Measurements from ENCODE around the gene DNMT3A. TPM values are rescaled to one million over a fixed set of nuclear protein-coding genes. Genes with fewer than 3 reads are reported as not detected.

The DNMT3A gene
- total RNA-seq, 1 donor from 2014 or later: 58.1 TPM

- Histone ChIP-seq H3K36me3 (ENCODE audit: insufficient read depth, low read length) (peaks cover 10% of the 10 kb centered on the region), H3K27ac (ENCODE audit: low read depth, low read length) (peak overlapping the region; percentile 81), H3K4me3 (ENCODE audit: insufficient read depth, low read depth, low read length) (peak overlapping the region; percentile 16), H3K9ac (ENCODE audit: low read length) (peak overlapping the region; percentile 78), H3K4me1 (ENCODE audit: insufficient read depth, low read length) (peaks cover 34% of the 10 kb centered on the region), H3K4me2 (ENCODE audit: low read length) (peak overlapping the region; percentile 83), H4K20me1 (ENCODE audit: insufficient read depth, low read length) (no peaks in the 10 kb centered on the region), H3K79me2 (ENCODE audit: insufficient read depth, low read length) (peaks cover 21% of the 10 kb centered on the region), H2AFZ (ENCODE audit: low read depth, low read length) (no peak overlapping the region), H3K9me3 (ENCODE audit: insufficient read depth, low read depth, low read length) (no peaks in the 10 kb centered on the region), H3K27me3 (ENCODE audit: insufficient read depth, low read length) (no peaks in the 10 kb centered on the region)
- FAIRE-seq (no peak), DNase-seq (ENCODE audit: low read depth) (peak; percentile 86)
- H3K27me3 Mint-ChIP-seq (ENCODE audit: low read depth, unreplicated experiment): peaks cover 3% of the 10 kb centered on the region
- TF ChIP-seq EZH2 (IDR thresholded peaks at IDR 0.05; ENCODE audit: insufficient read depth, low read length): no peak
- no peak for TF ChIP-seq CTCF (IDR thresholded peaks at IDR 0.05; ENCODE audit: insufficient read depth, low read depth, low read length)
- H3K9me3 Mint-ChIP-seq (ENCODE audit: unreplicated experiment): peaks cover 4% of the 10 kb centered on the region
- peaks cover 15% of the 10 kb centered on the region for H3K4me1 Mint-ChIP-seq (ENCODE audit: low read depth, unreplicated experiment)
- H3K36me3 Mint-ChIP-seq (ENCODE audit: low read depth, unreplicated experiment): peaks cover 21% of the 10 kb centered on the region
- H3K27ac Mint-ChIP-seq (ENCODE audit: unreplicated experiment): peak overlapping the region; percentile 99
- H3K4me3 Mint-ChIP-seq (ENCODE audit: unreplicated experiment): peak overlapping the region; percentile 85
Measured at GRCh38 chr2:25250331-25251070, 91.2 kb downstream of the DNMT3A start.

- H3K4me3 Mint-ChIP-seq (ENCODE audit: unreplicated experiment): peak overlapping the region; percentile 85
- Histone ChIP-seq H3K9ac (ENCODE audit: low read length) (peak overlapping the region; percentile 78), H3K9me3 (ENCODE audit: insufficient read depth, low read depth, low read length) (no peaks in the 10 kb centered on the region), H3K27me3 (ENCODE audit: insufficient read depth, low read length) (no peaks in the 10 kb centered on the region), H3K27ac (ENCODE audit: low read depth, low read length) (peak overlapping the region; percentile 81), H3K4me1 (ENCODE audit: insufficient read depth, low read length) (peaks cover 34% of the 10 kb centered on the region), H3K4me3 (ENCODE audit: insufficient read depth, low read depth, low read length) (no peak overlapping the region), H3K4me2 (ENCODE audit: low read length) (peak overlapping the region; percentile 83), H4K20me1 (ENCODE audit: insufficient read depth, low read length) (no peaks in the 10 kb centered on the region), H3K79me2 (ENCODE audit: insufficient read depth, low read length) (peaks cover 21% of the 10 kb centered on the region), H3K36me3 (ENCODE audit: insufficient read depth, low read length) (peaks cover 13% of the 10 kb centered on the region), H2AFZ (ENCODE audit: low read depth, low read length) (no peak overlapping the region)
- H3K27ac Mint-ChIP-seq (ENCODE audit: unreplicated experiment): peak overlapping the region; percentile 99
- no peak for TF ChIP-seq CTCF (IDR thresholded peaks at IDR 0.05; ENCODE audit: insufficient read depth, low read depth, low read length)
- no peak for TF ChIP-seq EZH2 (IDR thresholded peaks at IDR 0.05; ENCODE audit: insufficient read depth, low read length)
- peaks cover 19% of the 10 kb centered on the region for H3K36me3 Mint-ChIP-seq (ENCODE audit: low read depth, unreplicated experiment)
- DNase-seq (ENCODE audit: low read depth) (peak; percentile 4), FAIRE-seq (no peak)
- H3K4me1 Mint-ChIP-seq (ENCODE audit: low read depth, unreplicated experiment): peaks cover 15% of the 10 kb centered on the region
- peaks cover 4% of the 10 kb centered on the region for H3K9me3 Mint-ChIP-seq (ENCODE audit: unreplicated experiment)
- peaks cover 3% of the 10 kb centered on the region for H3K27me3 Mint-ChIP-seq (ENCODE audit: low read depth, unreplicated experiment)
Measured at GRCh38 chr2:25249785-25250184, 91.9 kb downstream of the DNMT3A start.
